Measurements from ENCODE around the gene MVB12B.

Gene MVB12B

GRCh38 chr9:126431077-126431742 is 104.6 kb downstream of the MVB12B start:
- no peak for DNase-seq (ENCODE audit: low spot score)

- no peak for DNase-seq (ENCODE audit: low spot score)
Observed at GRCh38 chr9:126432659-126433058, 106.0 kb downstream of the MVB12B start.

- no peak for DNase-seq (ENCODE audit: low spot score)
Observed at GRCh38 chr9:126435105-126435504, 108.5 kb downstream of the MVB12B start.

- no peak for DNase-seq (ENCODE audit: low spot score)
Observed at GRCh38 chr9:126435626-126436025, 109.0 kb downstream of the MVB12B start.

- DNase-seq (ENCODE audit: low spot score), result no peak
Observed at GRCh38 chr9:126436545-126437267, 110.1 kb downstream of the MVB12B start.

- DNase-seq (ENCODE audit: low spot score), result no peak
Observed at GRCh38 chr9:126437268-126437666, 110.6 kb downstream of the MVB12B start.

- DNase-seq (ENCODE audit: low spot score), result no peak
Observed at GRCh38 chr9:126437701-126438100, 111.1 kb downstream of the MVB12B start.

- no peak for DNase-seq (ENCODE audit: low spot score)
Observed at GRCh38 chr9:126438741-126439401, 112.2 kb downstream of the MVB12B start.

GRCh38 chr9:126439402-126439765 is 112.8 kb downstream of the MVB12B start:
- no peak for DNase-seq (ENCODE audit: low spot score)

GRCh38 chr9:126439883-126440653 is 113.4 kb downstream of the MVB12B start:
- DNase-seq (ENCODE audit: low spot score), result no peak

GRCh38 chr9:126440940-126441339 is 114.3 kb downstream of the MVB12B start:
- DNase-seq (ENCODE audit: low spot score), result no peak

- DNase-seq (ENCODE audit: low spot score), result no peak
Observed at GRCh38 chr9:126442636-126443035, 116.0 kb downstream of the MVB12B start.

GRCh38 chr9:126443144-126443543 is 116.5 kb downstream of the MVB12B start:
- DNase-seq (ENCODE audit: low spot score), result no peak

GRCh38 chr9:126448136-126448535 is 121.5 kb downstream of the MVB12B start:
- no peak for DNase-seq (ENCODE audit: low spot score)

GRCh38 chr9:126448865-126449577 is 122.4 kb downstream of the MVB12B start:
- DNase-seq (ENCODE audit: low spot score), result no peak

- DNase-seq (ENCODE audit: low spot score), result no peak
Observed at GRCh38 chr9:126449725-126450667, 123.4 kb downstream of the MVB12B start.

GRCh38 chr9:126450668-126451205 is 124.1 kb downstream of the MVB12B start:
- no peak for DNase-seq (ENCODE audit: low spot score)

GRCh38 chr9:126451316-126451885 is 124.8 kb downstream of the MVB12B start:
- no peak for DNase-seq (ENCODE audit: low spot score)

- no peak for DNase-seq (ENCODE audit: low spot score)
Observed at GRCh38 chr9:126452106-126452505, 125.5 kb downstream of the MVB12B start.
